T-cell (primary cell): ENCODE data around the gene FTH1. TPM values are rescaled to one million over a fixed set of nuclear protein-coding genes. Genes with fewer than 3 reads are reported as not detected.
"Not testable (repeated sequence)": the region's sequence is repeated elsewhere in the genome, so short reads cannot be mapped to it uniquely, and the experiment has no call there.

ENCODE experiments used
- ATAC-seq, 4 experiments: fragments of 200-7000 bp in 3 of 4; fragments of 150-1000 bp in 1 of 4; cut with Tn5 transposase; replicated peaks in 1 of 4; 1 replicate in 3 of 4; 2 replicates in 1 of 4; pipeline ENCODE4 v1.10.0; 2021; ENCODE audit warnings: moderate library complexity in 3 of 4, mild to moderate bottlenecking in 2 of 4, moderate number of reproducible peaks in 1 of 4
- CTCF ChIA-PET, 2 donors: fragments of 300-600 bp; sonication (Branson Sonifier 250); formaldehyde crosslinking; loops; one replicate each; lab custom pipeline; 2022; ENCODE audit warnings: antibody characterized with exemption in 2 of 2; lab: Charles Lee
- POLR2A ChIA-PET, 2 donors: fragments of 300-600 bp; sonication (Branson Sonifier 250); formaldehyde crosslinking; loops; one replicate each; lab custom pipeline; 2022; ENCODE audit warnings: antibody characterized with exemption in 2 of 2; lab: Charles Lee
- DNase-seq, 35 experiments: peaks; one replicate each; pipeline versions ENCODE4 v3.0.0 to v3.0.0-alpha.2; 2013 to 2023
- H3K27ac ChIP-seq: one replicate; pipeline ENCODE4 v1.5.1; 2013; ENCODE audit warnings: low read length
- H3K27me3 ChIP-seq, 2 experiments: replicated peaks in 1 of 2; 1 replicate in 1 of 2; 2 replicates in 1 of 2; pipeline versions ENCODE4 v1.6.1 to v1.7.0; 2013; ENCODE audit warnings: low read length in 1 of 2, mixed read lengths in 1 of 2; ENCODE audit not compliant: control insufficient read depth in 2 of 2, insufficient read depth in 2 of 2; ENCODE audit errors: extremely low read depth in 1 of 2
- H3K36me3 ChIP-seq, 2 donors: 1 replicate in 1 of 2; 2 replicates in 1 of 2; pipeline versions ENCODE4 v1.6.1 to v1.7.0; 2013; ENCODE audit warnings: low read length in 1 of 2; ENCODE audit not compliant: control insufficient read depth in 2 of 2, insufficient read depth in 1 of 2; ENCODE audit errors: extremely low read depth in 1 of 2
- H3K4me1 ChIP-seq, 2 experiments: 1 replicate in 1 of 2; 2 replicates in 1 of 2; pipeline versions ENCODE4 v1.6.1 to v1.7.0; 2013; ENCODE audit warnings: low read length in 2 of 2, mixed read lengths in 1 of 2; ENCODE audit not compliant: insufficient read depth in 2 of 2, control insufficient read depth in 1 of 2; ENCODE audit errors: extremely low read depth in 1 of 2
- H3K4me3 ChIP-seq, 2 donors: 1 replicate in 1 of 2; 2 replicates in 1 of 2; pipeline versions ENCODE4 v1.5.1 to v1.7.0; 2013; ENCODE audit warnings: mild to moderate bottlenecking in 2 of 2, low read length in 1 of 2, moderate library complexity in 1 of 2; ENCODE audit not compliant: control insufficient read depth in 1 of 2; ENCODE audit errors: extremely low read depth in 1 of 2
- H3K9me3 ChIP-seq: 2 replicates; pipeline ENCODE4 v1.7.0; 2013
- H3K27ac Mint-ChIP-seq, 2 donors: one replicate each; pipeline ENCODE4 v1.8.0; 2020 to 2021; ENCODE audit warnings: mild to moderate bottlenecking in 2 of 2, mixed read lengths in 2 of 2
- H3K27me3 Mint-ChIP-seq, 2 donors: one replicate each; pipeline ENCODE4 v1.8.0; 2021 to 2022; ENCODE audit warnings: mixed read lengths in 2 of 2
- H3K36me3 Mint-ChIP-seq: one replicate; pipeline ENCODE4 v1.8.0; 2021; ENCODE audit warnings: mixed read lengths
- H3K4me1 Mint-ChIP-seq, 3 donors: one replicate each; pipeline ENCODE4 v1.8.0; 2020 to 2022; ENCODE audit warnings: mixed read lengths in 3 of 3, mild to moderate bottlenecking in 1 of 3
- H3K4me3 Mint-ChIP-seq, 3 donors: one replicate each; pipeline ENCODE4 v1.8.0; 2020 to 2022; ENCODE audit warnings: mild to moderate bottlenecking in 3 of 3, mixed read lengths in 3 of 3, moderate library complexity in 3 of 3
- H3K9me3 Mint-ChIP-seq, 3 donors: one replicate each; pipeline ENCODE4 v1.8.0; 2020 to 2022; ENCODE audit warnings: mixed read lengths in 3 of 3
- WGBS: methylation state at CpG from one replicate; pipeline ENCODE4 v1.1.5; 2013; ENCODE audit warnings: missing lambda C conversion rate; ENCODE audit not compliant: insufficient coverage; 5-methylcytosine and 5-hydroxymethylcytosine counted together
- total RNA-seq, 35 experiments: library from RNA in 6 of 35; stranded (reverse) in 6 of 35; fragments of 120-200 nt in 1 of 35; gene quantifications; one replicate each; pipeline versions ENCODE4 v1.2.1 to v1.2.4 and lab custom pipeline; 2013 to 2026

FTH1 gene
- total RNA-seq, 5 donors from 2014 or later (not counting 1 experiment from before 2014, with no cell fraction given): 575 to 1,574 (median 654) TPM

DNA sequence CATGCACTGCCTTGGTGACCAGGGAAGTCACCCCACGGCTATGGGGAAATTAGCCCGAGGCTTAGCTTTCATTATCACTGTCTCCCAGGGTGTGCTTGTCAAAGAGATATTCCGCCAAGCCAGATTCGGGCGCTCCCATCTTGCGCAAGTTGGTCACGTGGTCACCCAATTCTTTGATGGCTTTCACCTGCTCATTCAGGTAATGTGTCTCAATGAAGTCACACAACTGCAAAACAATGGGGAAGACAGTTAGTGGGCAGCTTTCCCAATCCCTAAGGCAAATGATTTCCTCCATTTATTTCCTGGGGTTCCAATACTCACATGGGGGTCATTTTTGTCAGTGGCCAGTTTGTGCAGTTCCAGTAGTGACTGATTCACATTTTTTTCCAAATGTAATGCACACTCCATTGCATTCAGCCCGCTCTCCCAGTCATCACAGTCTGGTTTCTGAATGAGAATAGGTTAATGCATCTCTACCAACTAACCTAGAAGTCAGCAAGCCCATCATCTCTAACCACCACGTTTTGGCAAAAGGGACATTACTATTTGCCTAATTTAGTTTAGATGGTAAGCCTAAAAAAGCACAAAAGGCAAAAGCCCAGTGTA is 2.7 kb downstream of the FTH1 start:
- H3K4me3 Mint-ChIP-seq: peak overlapping the region; percentile 93 to 94 (median 94)
- H3K9me3 ChIP-seq, ATAC-seq, H3K9me3 Mint-ChIP-seq, H3K27me3 ChIP-seq, H3K4me3 ChIP-seq, H3K27me3 Mint-ChIP-seq: not testable (repeated sequence)
- peak overlapping the region; percentile 20 for H3K27ac ChIP-seq
- peaks cover 54 to 59% (median 56%) of the 10 kb centered on the region in 3 donors for H3K4me1 Mint-ChIP-seq
- 91% methylated on average over 5 of the region's 9 CpGs for WGBS
- peaks cover 4 to 19% of the 10 kb centered on the region in 2 donors for H3K36me3 ChIP-seq
- ChIA-PET POLR2A (interaction anchor here (0.6 to 5.4 kb wide), 5 partner anchors 17 to 65 kb away, joined by 3 to 84 read pairs (median 7); no protein-coding TSS in a partner anchor), CTCF (interaction anchor here in 1 of 2 donors (6.5 kb wide), 1 partner anchor 117 kb away, joined by 36 read pairs; no protein-coding TSS in a partner anchor)
- peaks cover 32% of the 10 kb centered on the region for H3K36me3 Mint-ChIP-seq
- peaks cover 28 to 43% of the 10 kb centered on the region in 2 experiments for H3K4me1 ChIP-seq
- H3K27ac Mint-ChIP-seq: peak overlapping the region; percentile 82 to 94
- peak in 5 of 35 experiments; percentile 21 to 38 (median 33) for DNase-seq

DNA sequence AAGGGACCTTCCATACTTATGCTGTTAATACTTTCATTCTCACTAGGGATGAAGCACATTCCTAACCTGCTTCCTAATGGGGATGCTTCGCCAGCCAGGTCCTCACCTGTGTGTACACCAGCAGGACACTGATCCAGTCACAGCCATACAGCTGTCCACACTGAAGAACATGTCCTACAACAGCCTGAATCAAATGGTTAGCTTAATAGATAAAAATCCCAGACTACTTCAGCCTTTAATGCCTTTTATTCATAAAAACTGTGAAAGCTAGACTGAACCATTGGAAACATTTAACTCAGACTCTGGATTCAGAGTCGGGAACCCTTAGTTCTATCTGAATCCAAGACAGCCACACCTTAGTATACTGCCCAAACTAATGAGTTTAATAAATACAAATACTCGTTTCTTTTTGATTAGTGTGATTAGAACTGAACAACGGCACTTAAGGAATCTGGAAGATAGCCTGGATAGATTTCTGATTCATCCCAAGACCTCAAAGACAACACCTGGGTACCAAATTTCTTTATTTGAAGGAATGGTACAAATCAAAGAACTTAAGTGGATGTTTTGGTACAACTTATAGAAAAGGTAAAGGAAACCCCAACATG is 3.3 kb downstream of the FTH1 start:
- H3K9me3 Mint-ChIP-seq: no peaks in the 10 kb centered on the region
- no peaks in the 10 kb centered on the region for H3K27me3 ChIP-seq
- CTCF ChIA-PET: interaction anchor here in 1 of 2 donors (6.5 kb wide), 1 partner anchor 117 kb away, joined by 36 read pairs; no protein-coding TSS in a partner anchor
- H3K27me3 Mint-ChIP-seq: no peaks in the 10 kb centered on the region
- POLR2A ChIA-PET: interaction anchor here (0.6 to 5.4 kb wide), 6 partner anchors 9 to 166 kb away, joined by 3 to 84 read pairs (median 5); no protein-coding TSS in a partner anchor
- ATAC-seq (peak in 1 of 4 experiments; percentile 0), DNase-seq (peak in 11 of 35 experiments; percentile 16 to 58 (median 33))
- H3K27ac ChIP-seq: no peak overlapping the region
- peak overlapping the region; percentile 93 to 94 (median 94) for H3K4me3 Mint-ChIP-seq
- peaks cover 32% of the 10 kb centered on the region for H3K36me3 Mint-ChIP-seq
- H3K27ac Mint-ChIP-seq: peak overlapping the region; percentile 82 to 94
- peaks cover 28 to 43% of the 10 kb centered on the region in 2 experiments for H3K4me1 ChIP-seq
- 100% methylated on average over 1 of the region's 4 CpGs for WGBS
- no peak overlapping the region for H3K4me3 ChIP-seq
- peaks cover 50 to 59% (median 53%) of the 10 kb centered on the region in 3 donors for H3K4me1 Mint-ChIP-seq
- H3K9me3 ChIP-seq: no peaks in the 10 kb centered on the region
- peaks cover 8 to 19% of the 10 kb centered on the region in 2 donors for H3K36me3 ChIP-seq

DNA sequence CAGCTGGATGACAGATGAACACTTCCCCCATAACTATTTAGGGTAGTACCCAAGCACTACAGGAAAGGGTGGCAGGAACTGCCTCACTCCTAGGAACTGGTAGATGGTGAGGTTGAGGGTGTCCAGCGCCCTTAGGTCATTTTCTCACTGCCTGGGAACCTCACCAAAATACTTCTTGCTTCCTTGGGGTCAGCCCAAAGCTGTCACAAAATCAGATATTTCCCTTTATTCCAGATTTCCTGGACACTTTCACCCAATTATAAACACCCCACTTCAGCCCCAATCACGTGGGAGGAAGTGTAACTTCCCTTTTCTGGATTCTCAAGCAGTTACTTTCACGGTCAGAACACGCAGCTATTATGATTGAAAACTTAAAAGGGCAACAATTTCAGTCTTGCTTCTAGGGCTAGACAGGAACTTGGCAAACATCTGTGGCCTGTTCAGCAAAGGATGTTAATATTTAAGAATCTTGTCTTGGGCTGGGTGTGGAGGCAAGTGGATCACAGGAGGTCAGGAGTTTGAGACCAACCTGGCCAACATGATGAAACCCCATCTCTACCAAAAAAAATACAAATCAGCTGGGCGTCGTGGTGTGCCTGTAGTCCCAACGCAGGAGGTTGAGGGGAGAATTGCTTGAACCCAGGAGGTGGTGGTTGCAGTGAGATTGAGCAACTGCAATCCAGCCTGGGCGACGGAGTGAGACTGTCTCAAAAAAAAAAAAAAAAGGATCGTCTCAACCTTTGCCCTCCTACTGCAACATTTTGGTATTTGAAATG is 4.0 kb downstream of the FTH1 start:
- Mint-ChIP-seq H3K4me1 (peaks cover 47 to 53% (median 49%) of the 10 kb centered on the region in 3 donors), H3K27ac (peak overlapping the region; percentile 77 to 82), H3K4me3 (peak overlapping the region; percentile 93 to 94 (median 94)), H3K27me3 (no peaks in the 10 kb centered on the region), H3K36me3 (peaks cover 32% of the 10 kb centered on the region), H3K9me3 (no peaks in the 10 kb centered on the region)
- peaks cover 8 to 19% of the 10 kb centered on the region in 2 donors for H3K36me3 ChIP-seq
- no peaks in the 10 kb centered on the region for H3K27me3 ChIP-seq
- H3K27ac ChIP-seq: no peak overlapping the region
- peak in 1 of 4 experiments; percentile 3 for ATAC-seq
- ChIA-PET CTCF (interaction anchor here in 1 of 2 donors (6.5 kb wide), 1 partner anchor 118 kb away, joined by 36 read pairs; no protein-coding TSS in a partner anchor), POLR2A (interaction anchor here (0.6 to 5.4 kb wide), 7 partner anchors 9 to 877 kb away, joined by 3 to 84 read pairs (median 5); no protein-coding TSS in a partner anchor)
- DNase-seq: peak in 23 of 35 experiments; percentile 20 to 63 (median 33)
- no peaks in the 10 kb centered on the region for H3K9me3 ChIP-seq
- no CpG with 5 or more reads among the region's 10 CpGs for WGBS
- no peak overlapping the region for H3K4me3 ChIP-seq
- peaks cover 26 to 37% of the 10 kb centered on the region in 2 experiments for H3K4me1 ChIP-seq

DNA sequence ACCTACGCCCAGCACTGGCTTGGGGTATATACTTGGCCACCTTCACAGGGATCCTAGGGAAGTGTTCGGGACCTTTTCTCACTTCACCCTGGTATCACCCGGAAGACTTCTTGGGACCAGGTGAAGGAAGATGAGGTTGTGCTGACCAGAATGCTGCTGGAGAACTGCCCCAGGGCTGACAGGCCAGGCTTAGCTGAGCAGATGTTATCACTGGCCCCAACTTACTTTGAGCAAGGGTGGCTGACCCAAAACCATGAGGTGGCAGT is 4.5 kb downstream of the FTH1 start:
- WGBS: 80% methylated on average over 1 of the region's 3 CpGs
- Mint-ChIP-seq H3K4me3 (peak overlapping the region in 1 of 3 donors; percentile 93), H3K27ac (peak overlapping the region; percentile 11 to 77), H3K9me3 (no peaks in the 10 kb centered on the region), H3K27me3 (no peaks in the 10 kb centered on the region), H3K36me3 (peaks cover 32% of the 10 kb centered on the region), H3K4me1 (peaks cover 44 to 48% (median 45%) of the 10 kb centered on the region in 3 donors)
- Histone ChIP-seq H3K27me3 (no peaks in the 10 kb centered on the region), H3K9me3 (no peaks in the 10 kb centered on the region), H3K4me3 (no peak overlapping the region), H3K36me3 (peaks cover 8 to 19% of the 10 kb centered on the region in 2 donors), H3K4me1 (peaks cover 24 to 32% of the 10 kb centered on the region in 2 experiments), H3K27ac (no peak overlapping the region)
- DNase-seq (peak in 3 of 35 experiments; percentile 18 to 45 (median 25)), ATAC-seq (no peak)
- ChIA-PET CTCF (interaction anchor here in 1 of 2 donors (6.5 kb wide), 1 partner anchor 119 kb away, joined by 36 read pairs; no protein-coding TSS in a partner anchor), POLR2A (interaction anchor here (0.5 to 1.6 kb wide), 5 partner anchors 10 to 878 kb away, joined by 3 to 7 read pairs (median 3); no protein-coding TSS in a partner anchor)

DNA sequence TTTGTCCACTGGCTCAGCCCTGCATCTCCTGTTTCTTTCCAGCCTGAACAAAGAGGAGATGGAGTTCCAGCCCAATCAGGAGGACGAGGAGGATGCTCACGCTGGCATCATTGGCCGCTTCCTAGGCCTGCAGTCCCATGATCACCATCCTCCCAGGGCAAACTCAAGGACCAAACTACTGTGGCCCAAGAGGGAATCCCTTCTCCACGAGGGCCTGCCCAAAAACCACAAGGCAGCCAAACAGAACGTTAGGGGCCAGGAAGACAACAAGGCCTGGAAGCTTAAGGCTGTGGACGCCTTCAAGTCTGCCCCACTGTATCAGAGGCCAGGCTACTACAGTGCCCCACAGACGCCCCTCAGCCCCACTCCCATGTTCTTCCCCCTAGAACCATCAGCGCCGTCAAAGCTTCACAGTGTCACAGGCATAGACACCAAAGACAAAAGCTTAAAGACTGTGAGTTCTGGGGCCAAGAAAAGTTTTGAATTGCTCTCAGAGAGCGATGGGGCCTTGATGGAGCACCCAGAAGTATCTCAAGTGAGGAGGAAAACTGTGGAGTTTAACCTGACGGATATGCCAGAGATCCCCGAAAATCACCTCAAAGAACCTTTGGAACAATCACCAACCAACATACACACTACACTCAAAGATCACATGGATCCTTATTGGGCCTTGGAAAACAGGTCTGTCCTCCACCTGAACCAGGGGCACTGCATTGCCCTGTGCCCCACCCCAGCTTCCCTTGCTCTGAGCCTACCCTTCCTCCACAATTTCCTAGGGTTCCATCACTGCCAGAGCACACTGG is 5.0 kb downstream of the FTH1 start:
- no peaks in the 10 kb centered on the region for H3K9me3 Mint-ChIP-seq
- H3K4me3 Mint-ChIP-seq: peak overlapping the region in 1 of 3 donors; percentile 93
- CTCF ChIA-PET: no interaction called here
- peak in 2 of 35 experiments; percentile 24 for DNase-seq
- H3K27me3 ChIP-seq: no peaks in the 10 kb centered on the region
- 88% methylated on average over 6 of the region's 12 CpGs for WGBS
- ATAC-seq: no peak
- H3K4me3 ChIP-seq: no peak overlapping the region
- H3K36me3 Mint-ChIP-seq: peaks cover 32% of the 10 kb centered on the region
- POLR2A ChIA-PET: interaction anchor here (0.5 to 1.3 kb wide), 5 partner anchors 10 to 161 kb away, joined by 3 to 7 read pairs (median 3); no protein-coding TSS in a partner anchor
- H3K9me3 ChIP-seq: no peaks in the 10 kb centered on the region
- peaks cover 8 to 19% of the 10 kb centered on the region in 2 donors for H3K36me3 ChIP-seq
- no peak overlapping the region for H3K27ac ChIP-seq
- H3K4me1 ChIP-seq: peaks cover 24 to 29% of the 10 kb centered on the region in 2 experiments
- peak overlapping the region; percentile 11 to 77 for H3K27ac Mint-ChIP-seq
- H3K4me1 Mint-ChIP-seq: peaks cover 43 to 48% (median 45%) of the 10 kb centered on the region in 3 donors
- no peaks in the 10 kb centered on the region for H3K27me3 Mint-ChIP-seq
